Measurements from ENCODE around the gene TSSK1B.
"Not testable (repeated sequence)": the region's sequence is repeated elsewhere in the genome, so short reads cannot be mapped to it uniquely, and the experiment has no call there.

Gene TSSK1B, protein sequence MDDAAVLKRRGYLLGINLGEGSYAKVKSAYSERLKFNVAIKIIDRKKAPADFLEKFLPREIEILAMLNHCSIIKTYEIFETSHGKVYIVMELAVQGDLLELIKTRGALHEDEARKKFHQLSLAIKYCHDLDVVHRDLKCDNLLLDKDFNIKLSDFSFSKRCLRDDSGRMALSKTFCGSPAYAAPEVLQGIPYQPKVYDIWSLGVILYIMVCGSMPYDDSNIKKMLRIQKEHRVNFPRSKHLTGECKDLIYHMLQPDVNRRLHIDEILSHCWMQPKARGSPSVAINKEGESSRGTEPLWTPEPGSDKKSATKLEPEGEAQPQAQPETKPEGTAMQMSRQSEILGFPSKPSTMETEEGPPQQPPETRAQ

DNA sequence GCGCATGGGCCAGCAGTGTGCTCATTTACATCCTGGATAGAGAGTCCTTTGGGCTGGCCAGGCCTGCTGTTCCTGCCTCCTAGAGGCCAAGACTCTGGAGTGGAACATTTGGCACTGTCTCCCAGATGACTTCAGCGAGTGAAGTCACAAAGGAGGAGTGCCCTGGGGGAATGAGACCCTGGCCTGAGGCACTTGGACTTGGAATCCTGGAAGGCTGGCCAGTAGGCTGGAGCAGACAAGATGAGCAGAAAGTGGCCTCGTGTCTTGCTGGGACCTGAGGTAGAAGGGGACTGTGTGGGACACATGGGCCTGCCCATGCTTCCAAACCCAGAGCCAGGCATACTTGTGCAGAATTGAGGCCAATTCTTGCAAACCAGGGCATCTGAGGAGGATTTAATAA is at the start of gene TSSK1B:
TSSK1B (minus strand) TSS at position 101 of the 400 bp plus-strand sequence. CDS start 150 bp downstream, outside the sequence.
- no peak for DNase-seq (ENCODE audit: low read depth in 2 of 2)

DNA sequence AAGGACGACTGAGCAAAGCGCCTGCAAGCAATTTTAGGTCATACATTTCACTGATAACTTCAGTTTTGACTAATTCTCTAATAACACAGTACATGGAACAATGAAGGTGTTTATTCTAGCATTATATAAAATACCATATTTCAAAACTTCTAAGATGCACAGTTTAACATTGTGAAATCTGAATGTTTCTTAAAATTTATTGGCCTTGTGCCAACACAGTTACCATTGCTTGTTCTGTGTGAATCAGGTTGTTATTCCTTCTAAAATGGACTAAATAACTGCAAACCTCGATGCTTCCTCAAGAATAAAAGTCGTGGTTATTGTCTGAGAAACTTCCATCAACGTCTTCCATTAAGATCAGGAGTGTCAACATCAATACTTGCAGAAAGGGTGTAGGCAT is 45.5 kb upstream of the TSSK1B start:
- no peak for DNase-seq (ENCODE audit: low read depth in 2 of 2)

DNA sequence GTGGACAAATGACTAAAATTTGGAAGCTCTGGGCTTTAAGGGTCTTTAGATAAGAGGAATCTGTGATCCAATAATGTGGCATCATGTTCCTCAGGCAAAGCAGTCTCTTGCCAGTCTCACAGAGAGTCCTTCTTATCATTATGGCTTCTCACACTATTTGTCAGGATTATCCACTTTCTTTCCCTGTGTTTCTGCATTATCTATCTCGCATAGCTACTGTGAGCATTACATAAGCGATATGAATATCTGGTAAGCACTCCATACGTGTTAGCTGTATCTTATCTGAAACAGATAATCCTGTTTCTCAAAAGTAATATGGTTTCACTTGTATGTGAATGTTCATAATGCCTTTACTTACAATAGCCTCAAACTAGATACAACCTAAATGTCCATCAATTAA is 43.9 kb upstream of the TSSK1B start:
- DNase-seq (ENCODE audit: low read depth in 2 of 2), result no peak

DNA sequence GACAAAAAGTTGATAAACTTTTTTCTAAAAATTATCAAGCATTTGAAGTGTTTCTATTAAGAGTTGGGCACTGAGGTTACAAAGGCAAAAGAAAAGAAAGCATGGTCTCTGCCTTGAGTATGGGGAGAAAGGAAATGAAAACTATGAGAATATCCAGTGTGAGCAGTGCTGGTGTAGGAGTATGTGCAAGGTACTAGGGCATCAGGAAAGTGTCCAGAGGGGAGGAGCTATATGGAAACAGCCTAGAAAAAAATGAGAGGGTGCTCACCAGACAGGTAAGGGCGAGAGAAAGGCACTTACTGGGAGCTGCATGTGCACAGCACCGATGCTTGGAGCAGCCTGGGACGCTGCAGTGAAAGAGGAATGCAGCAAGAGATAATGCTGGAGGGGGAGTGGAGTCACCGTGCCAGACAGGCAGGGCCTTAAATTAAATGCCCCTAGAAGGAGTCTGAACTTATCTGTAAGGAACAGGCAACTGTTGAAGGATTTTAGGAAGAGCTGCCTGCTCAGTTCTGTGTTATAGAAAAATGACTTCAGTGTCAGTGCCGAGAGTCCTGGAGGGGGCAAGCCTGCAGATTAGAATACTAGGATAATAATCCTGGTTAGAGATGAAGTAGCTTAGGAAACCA is 39.4 kb upstream of the TSSK1B start:
- no peak for DNase-seq (ENCODE audit: low read depth in 2 of 2)

DNA sequence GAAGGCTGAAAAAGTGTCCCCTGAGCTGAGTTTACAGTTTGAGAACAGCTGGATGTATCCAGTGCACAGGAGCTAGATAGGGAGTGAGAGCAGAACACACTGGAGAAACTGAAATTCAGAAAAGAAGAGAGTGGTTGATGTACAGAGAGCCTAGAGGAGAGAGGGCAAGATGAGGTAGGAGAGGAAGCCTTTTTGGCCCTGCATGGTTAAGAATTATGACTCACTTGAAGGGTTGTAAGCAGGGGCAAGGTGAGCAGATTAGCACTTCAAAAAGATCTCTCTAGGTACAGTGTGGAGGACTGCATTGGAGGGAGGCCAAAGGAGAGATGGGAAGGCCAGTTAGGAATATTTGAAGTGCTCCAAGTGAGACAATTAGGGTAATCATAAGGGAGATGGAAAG is 28.2 kb upstream of the TSSK1B start:
- no peak for DNase-seq (ENCODE audit: low read depth in 2 of 2)

DNA sequence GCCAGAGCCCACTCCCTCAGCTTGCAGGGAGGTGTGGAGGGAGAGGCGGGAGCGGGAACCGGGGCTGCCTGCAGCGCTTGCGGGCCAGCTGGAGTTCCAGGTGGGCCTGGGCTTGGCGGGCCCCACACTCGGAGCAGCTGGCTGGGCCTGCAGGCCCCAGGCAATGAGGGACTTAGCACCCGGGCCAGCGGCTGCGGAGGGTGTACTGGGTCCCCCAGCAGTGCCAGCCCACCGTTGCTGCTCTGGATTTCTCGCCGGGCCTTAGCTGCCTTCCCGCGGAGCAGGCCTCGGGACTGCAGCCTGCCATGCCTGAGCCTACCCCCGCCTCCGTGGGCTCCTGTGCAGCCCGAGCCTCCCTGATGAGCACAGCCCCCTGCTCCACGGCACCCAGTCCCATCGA is 22.3 kb upstream of the TSSK1B start:
- not testable (repeated sequence) for DNase-seq (ENCODE audit: low read depth in 2 of 2)

DNA sequence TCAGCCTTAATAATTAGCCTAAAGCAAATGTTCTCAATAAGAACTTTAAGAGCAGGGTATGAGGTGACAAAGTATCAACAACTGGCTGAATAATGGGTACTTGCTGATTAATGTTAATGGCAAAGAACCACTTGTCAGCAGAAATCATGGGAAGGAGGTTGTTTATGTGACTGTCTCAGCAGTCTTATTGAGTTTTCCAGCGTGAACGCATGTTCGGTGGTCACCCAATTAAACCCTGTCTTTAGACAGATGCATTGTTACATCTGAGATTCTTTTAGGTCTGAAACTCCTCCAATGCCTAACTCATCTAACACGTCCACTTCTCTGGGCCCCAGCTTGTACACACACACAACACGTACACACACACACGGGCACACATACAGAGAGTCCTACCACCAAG is 18.2 kb upstream of the TSSK1B start:
- DNase-seq (ENCODE audit: low read depth in 2 of 2), result no peak

DNA sequence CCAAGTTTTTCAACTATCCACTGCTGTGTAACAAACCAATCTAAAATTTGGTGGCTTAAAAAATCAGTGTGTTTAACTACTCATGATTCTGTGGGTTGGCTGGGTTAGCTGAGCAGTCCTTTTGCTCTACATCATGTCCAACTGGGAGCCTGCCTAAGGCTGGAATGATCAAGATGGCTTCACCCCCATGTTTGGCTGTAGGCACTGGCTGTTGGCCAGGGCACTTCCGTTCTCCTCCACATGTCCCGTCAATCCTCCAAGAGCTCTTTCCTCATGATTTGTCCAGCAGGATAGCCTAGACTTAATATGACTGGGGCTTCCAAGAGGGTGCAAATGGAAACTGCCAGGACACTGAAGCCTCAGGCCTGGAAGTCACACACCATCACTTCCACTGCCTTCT is 17.0 kb upstream of the TSSK1B start:
- no peak for DNase-seq (ENCODE audit: low read depth in 2 of 2)

DNA sequence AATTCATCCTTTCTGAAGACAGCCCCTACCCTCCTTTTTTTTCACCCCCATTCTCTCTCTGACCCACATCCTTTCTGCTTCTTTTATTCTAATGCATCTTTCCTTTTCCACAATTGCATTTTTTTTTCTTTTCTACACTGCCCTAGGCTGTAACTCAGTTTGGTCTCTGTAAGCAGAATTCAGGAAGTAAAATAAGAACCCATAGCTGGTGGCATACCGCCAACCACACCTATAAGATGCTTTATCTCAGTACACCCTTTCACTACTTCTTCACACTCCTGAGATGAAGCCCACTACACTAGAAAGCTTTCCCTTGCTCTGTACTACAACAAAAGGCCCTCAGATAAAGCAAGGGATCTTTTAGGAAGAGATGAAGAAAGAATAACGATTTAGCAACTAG is 16.1 kb upstream of the TSSK1B start:
- no peak for DNase-seq (ENCODE audit: low read depth in 2 of 2)

DNA sequence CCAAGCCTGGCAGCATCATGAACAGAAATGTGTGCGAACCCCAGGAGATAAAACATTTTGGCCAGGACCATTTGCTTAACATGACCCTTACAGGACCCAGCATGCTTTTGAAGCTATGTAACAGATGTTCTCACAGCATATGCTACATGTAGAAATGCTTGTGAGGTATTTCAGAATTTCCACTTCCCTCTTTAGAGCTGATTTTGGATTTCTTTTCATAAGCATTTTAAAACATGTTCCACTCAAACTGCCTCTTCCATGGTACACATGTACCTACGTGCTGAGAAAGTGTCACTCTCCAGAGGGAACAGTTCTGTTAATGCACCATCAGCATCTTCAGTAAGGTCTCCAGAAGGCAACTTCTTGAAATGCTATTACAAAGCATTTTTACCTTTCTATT is 15.7 kb upstream of the TSSK1B start:
- DNase-seq (ENCODE audit: low read depth in 2 of 2), result no peak

DNA sequence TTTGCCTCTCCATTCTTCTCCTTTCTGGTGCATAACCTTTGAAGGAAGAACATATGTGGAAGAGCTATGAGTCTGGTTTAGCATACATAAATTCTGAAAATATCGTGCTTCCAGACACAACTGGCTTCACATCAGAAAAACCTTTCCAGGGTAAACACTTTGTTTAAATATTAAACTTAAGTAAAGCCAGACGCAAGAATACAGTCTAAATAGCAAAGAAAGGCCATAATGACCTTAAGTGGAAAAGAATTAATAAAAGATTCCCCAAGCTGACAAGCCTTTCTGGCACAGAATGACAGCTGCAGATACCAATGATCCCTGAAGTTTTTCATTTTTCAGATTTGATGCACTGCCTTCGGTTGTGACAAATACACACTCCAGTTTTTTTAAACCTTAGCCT is 13.5 kb upstream of the TSSK1B start:
- DNase-seq (ENCODE audit: low read depth in 2 of 2), result no peak

DNA sequence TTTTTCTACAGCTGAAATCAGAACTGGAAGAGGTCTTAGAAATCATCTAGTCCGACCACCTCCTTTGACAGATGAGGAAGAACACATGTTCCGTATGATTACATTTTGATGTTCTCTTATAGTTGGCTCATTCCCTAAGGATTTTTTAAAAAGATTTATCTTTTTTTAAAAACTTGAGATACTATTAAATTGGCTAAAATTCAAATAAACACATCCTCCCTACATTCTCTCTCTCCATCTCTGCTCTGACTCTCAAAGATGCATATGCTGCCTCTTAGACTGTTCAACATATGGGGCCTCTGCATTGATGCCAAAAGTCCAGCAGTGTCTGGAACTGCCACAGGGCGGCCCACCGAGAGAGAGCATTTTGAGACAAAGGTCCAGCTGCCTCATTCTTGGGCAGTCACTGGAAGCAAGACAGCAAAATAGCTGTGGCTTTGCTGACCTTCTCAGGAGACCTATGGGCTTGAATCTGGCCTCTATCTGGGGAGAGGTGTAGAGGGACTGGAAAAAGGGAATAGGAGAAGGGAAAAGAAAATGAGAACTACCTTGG is 12.8 kb upstream of the TSSK1B start:
- no peak for DNase-seq (ENCODE audit: low read depth in 2 of 2)

DNA sequence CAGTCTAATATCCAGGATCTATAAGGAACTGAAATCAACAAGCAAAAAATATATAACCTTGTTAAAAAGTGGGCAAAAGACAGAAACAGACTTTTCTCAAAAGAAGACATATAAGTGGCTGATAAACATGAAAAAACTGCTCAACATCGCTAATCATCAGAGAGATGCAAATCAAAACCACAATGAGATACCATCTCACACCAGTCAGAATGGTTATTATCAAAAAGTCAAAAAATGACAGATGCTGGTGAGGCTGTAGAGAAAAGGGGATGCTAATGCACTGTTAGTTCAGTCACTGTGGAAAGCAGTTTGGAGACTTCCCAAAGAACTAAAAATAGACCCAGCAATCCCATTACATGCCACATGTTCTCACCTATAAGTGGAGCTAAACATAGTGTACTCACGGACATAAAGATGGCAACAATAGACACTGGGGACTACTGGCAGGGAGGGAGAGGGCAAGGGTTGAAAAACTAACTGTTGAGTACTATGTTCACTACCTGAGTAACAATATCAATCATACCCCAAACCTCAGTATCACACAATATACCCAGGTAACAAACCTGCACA is 11.7 kb upstream of the TSSK1B start:
- no peak for DNase-seq (ENCODE audit: low read depth in 2 of 2)

DNA sequence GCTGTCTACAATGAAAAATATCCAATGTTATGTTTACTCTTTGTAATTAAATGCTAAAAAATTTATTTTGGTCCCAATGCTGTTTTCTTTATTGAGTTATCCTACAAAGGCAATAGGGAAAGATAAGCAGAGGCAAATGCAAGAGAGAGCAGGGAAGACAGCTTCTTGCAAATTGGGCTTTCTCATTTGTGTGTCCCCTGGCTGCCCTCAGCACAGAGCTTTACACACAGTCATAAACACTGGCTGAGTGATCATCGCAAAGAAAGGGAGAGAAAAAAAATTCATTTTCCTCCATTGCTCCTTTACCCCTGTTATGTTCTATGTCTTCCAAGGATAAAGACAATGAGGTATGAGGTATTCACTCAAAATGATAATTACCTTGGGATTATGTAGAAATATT is 2.3 kb upstream of the TSSK1B start:
- DNase-seq (ENCODE audit: low read depth in 2 of 2), result no peak

DNA sequence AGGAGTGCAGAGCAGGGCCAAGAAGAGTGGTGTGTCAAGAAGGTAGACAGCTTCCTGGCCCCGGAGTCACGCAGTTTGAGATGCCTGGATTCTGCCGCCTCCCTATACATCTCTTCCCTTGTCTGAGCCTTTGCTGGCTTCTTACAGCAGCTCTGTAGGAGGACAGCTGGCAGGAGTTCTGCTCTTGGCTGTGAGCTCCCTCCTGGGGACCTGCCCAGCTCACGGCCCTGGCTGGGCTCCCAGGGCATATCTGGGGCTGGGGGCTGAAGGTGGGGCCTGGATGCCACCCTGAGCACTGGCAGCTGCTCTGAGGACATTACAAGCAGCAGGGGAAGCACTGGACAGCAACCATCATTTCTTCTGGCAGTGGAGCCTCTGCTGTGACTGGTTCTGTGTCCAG is 786 bp upstream of the TSSK1B start:
- DNase-seq (ENCODE audit: low read depth in 2 of 2), result no peak

DNA sequence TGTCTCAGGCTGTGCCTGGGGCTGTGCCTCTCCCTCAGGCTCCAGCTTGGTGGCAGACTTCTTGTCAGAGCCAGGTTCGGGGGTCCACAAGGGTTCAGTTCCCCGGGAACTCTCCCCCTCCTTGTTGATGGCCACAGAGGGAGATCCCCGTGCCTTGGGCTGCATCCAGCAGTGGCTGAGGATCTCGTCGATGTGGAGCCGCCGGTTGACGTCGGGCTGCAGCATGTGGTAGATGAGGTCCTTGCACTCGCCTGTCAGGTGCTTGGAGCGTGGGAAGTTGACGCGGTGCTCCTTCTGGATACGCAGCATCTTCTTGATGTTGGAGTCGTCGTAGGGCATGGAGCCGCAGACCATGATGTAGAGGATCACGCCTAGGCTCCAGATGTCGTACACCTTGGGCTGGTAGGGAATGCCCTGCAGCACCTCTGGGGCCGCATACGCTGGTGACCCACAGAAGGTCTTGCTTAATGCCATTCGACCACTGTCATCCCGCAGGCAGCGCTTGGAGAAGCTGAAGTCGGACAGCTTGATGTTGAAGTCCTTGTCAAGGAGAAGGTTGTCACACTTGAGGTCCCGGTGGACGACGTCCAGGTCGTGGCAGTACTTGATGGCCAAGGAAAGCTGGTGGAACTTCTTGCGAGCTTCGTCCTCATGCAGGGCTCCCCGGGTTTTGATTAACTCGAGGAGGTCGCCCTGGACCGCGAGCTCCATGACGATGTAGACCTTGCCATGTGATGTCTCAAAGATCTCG is 752 bp downstream of the TSSK1B start:
- no peak for DNase-seq (ENCODE audit: low read depth in 2 of 2)

DNA sequence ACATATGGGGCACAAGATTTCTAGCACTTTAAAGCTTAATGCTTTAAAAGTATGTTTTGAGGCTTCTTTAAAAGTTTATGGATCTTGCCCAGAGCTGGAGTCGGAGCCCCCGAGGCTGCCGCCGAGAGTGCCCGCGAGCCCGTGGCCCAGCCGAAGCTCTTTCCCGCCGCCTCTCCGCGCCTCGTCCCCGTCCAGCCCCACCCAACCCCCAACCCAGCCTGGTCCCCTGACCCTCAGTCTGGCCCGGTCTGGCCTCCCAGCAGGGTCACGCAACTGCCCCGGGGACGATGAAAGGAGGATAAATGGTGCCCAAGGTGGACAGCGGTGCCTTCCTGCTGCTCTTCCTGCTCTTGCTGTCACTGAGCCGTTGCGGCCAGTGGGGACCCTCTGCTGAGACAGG is 1.7 kb downstream of the TSSK1B start:
- DNase-seq (ENCODE audit: low read depth in 2 of 2), result no peak

DNA sequence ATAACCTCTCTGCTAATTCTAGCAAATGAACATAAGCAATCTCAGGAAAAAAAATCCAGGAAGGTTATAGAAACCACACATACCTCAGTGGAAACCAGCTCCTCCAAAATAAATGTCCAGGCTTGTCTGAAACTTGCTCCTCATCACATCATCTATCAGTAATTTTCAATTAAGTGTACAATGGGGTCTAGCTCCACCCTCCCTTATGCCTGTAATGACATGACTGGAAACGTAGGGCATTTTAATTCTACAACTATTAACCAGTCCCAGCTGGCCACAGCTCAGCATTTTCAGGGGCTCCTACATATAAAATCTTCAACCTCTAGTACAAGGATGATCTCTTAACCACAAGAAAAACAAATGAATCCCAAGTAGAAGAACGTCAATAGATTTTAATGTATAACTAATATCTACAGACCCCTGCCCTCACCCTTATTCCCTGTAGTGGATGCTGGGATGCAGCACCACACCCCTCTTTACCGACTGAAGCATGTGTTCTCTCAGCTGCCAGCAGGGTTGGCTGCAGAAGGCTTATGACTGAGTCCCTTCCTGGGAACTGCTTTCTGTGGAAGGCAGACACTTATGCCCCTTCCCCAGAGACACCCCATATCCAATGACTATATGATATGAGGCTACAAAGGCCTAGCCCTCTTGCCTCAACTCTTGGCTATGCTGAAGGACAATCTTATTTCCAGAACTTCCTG is 6.8 kb downstream of the TSSK1B start:
- no peak for DNase-seq (ENCODE audit: low read depth in 2 of 2)

DNA sequence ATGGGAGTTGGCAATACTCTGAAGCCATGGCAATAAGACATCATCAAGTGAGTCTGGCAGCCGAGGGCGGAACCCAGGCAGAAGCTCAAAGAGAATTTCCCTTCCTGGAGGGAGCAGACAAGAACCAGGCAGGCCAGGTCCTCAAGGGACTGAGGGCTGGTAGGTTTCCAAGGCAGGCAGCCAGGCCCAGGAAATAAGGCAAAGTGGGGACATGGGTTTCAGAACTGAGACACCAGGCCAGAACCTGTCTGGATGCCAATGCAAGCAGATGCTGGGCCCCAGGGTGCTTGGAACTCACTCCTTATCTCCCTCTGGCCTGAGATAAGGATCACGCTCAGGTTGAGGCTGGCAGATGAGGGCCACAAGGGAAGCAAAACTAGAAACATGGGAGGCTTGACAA is 8.9 kb downstream of the TSSK1B start:
- DNase-seq (ENCODE audit: low read depth in 2 of 2), result no peak

DNA sequence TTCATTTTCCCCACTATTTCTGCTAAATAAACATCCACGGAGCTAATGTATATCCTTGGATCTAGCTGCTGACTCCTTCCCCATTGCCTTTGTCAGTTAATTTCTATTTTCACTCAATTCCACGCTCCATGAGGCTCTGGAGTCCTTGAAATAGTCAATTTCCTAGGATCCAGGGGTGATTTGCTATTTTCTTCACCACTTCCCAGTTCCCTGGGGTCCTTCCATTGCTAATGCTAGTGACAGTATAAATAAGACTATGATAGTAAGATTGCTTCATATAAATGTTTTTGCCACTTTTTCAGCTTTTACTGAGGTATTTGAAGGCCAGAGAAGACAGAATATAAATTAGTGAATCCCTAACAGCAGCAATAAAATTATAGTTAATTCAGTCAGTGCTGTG is 13.1 kb downstream of the TSSK1B start:
- DNase-seq (ENCODE audit: low read depth in 2 of 2), result no peak

DNA sequence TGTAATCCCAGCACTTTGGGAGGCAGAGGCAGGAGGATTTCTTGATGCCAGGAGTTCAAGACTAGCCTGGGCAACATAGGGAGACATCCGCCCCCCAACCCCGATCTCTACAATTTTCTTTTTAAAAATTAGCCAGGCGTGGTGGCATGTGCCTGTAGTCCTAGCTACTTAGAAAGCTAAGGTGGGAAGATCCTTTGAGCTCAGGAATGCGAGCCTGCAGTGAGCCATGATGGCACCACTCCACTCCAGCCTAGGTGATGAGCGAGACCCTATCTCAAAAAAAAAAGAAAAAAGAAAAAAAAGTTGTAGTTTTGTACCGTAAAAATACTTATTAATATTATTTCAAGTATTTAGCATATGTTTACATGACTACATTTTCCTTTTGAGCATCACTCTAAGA is 29.3 kb downstream of the TSSK1B start:
- DNase-seq (ENCODE audit: low read depth in 2 of 2), result no peak

DNA sequence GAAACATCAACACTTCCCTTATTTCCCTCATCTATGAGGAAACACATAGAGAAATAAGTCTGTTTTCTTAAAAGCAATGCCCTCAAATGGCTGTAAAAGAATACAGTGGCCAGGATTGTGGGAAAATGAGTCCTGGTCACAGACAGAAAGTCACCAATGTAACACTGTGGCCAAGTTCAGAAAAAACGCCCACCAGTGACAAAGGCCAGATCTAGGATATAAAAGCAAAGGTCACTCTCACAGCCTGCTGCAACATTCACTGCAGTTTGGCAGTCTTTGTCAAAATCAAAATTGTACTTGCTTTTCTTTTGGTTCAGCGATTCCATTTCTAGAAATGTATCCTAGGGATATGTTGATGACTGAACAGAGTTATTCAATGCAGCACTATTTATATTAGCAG is 30.5 kb downstream of the TSSK1B start:
- no peak for DNase-seq (ENCODE audit: low read depth in 2 of 2)
